K562 (cell line): ENCODE results near the gene LRRC59. TPM values are rescaled to one million over a fixed set of nuclear protein-coding genes. Genes with fewer than 3 reads are reported as not detected.

Experiments
- CBFB ChIP-seq: sonication (generic); formaldehyde crosslinking; IDR thresholded peaks from 2 replicates; pipeline ENCODE4 v1.4.0; 2020; ENCODE audit warnings: mild to moderate bottlenecking, missing genetic modification reagents
- DMBX1 ChIP-seq: fragments of 250-450 bp; sonication (Bioruptor Pico); IDR thresholded peaks from 2 replicates; pipeline ENCODE4 v1.8.0; 2022; ENCODE audit warnings: inconsistent platforms, mild to moderate bottlenecking, moderate library complexity, borderline replicate concordance
- DPF2 ChIP-seq: fragments of 450-650 bp; IDR thresholded peaks from 2 replicates; pipeline ENCODE4 v1.6.1; 2016
- FOSL1 ChIP-seq: fragments of 200-800 bp; sonication (Bioruptor generic); conservative IDR thresholded peaks from 2 replicates; pipeline ENCODE4 v1.6.1; 2016; ENCODE audit warnings: missing genetic modification characterization, missing compliant biosample characterization
- FOXO4 ChIP-seq: fragments of 450-650 bp; formaldehyde crosslinking; IDR thresholded peaks from 2 replicates; pipeline ENCODE4 v1.4.0; 2020; ENCODE audit warnings: mild to moderate bottlenecking, moderate library complexity
- GMEB1 ChIP-seq: fragments of 250-450 bp; sonication (Bioruptor Pico); IDR thresholded peaks from 2 replicates; pipeline ENCODE4 v1.4.0; 2020; ENCODE audit warnings: mild to moderate bottlenecking
- JUNB ChIP-seq: fragments of 450-650 bp; formaldehyde crosslinking; conservative IDR thresholded peaks from 2 replicates; pipeline ENCODE4 v1.4.0; 2020; ENCODE audit warnings: mild to moderate bottlenecking
- MYC ChIP-seq, 2 experiments: fragments of 250-450 bp in 1 of 2; sonication (Bioruptor Pico) in 1 of 2; IDR thresholded peaks; 2 replicates each; pipeline versions ENCODE4 v1.5.1 to v1.6.1; 2012 to 2021; ENCODE audit warnings: low read depth in 2 of 2, borderline replicate concordance in 1 of 2, improper control_type of control experiment in 1 of 2, low read length in 1 of 2, mild to moderate bottlenecking in 1 of 2, moderate library complexity in 1 of 2
- PCBP1 ChIP-seq: fragments of 200-400 bp; formaldehyde crosslinking; IDR thresholded peaks from 2 replicates; pipeline ENCODE4 v1.6.1; 2018; ENCODE audit warnings: mild to moderate bottlenecking, low read depth, low read length; ENCODE audit not compliant: poor library complexity, severe bottlenecking
- RBM25 ChIP-seq: fragments of 200-400 bp; formaldehyde crosslinking; IDR thresholded peaks from 2 replicates; pipeline ENCODE4 v1.6.1; 2018; ENCODE audit warnings: low read length, low read depth, moderate library complexity; ENCODE audit not compliant: severe bottlenecking
- RNF2 ChIP-seq: sonication (generic); IDR thresholded peaks from 2 replicates; pipeline ENCODE4 v1.6.1; 2016
- SETDB1 ChIP-seq: IDR thresholded peaks from one replicate; pipeline ENCODE4 v1.6.1; 2012; ENCODE audit warnings: low read length, control low read depth, inconsistent platforms
- SREBF1 ChIP-seq: fragments of 150-350 bp; IDR thresholded peaks from 2 replicates; pipeline ENCODE4 v1.6.1; 2014; ENCODE audit warnings: antibody characterized with exemption, low read depth, low read length, borderline replicate concordance
- TGIF2 ChIP-seq: sonication (generic); formaldehyde crosslinking; IDR thresholded peaks from 2 replicates; pipeline ENCODE4 v1.8.1; 2022; ENCODE audit warnings: mild to moderate bottlenecking, missing genetic modification reagents, moderate library complexity
- YBX1 ChIP-seq: fragments of 450-650 bp; IDR thresholded peaks from 2 replicates; pipeline ENCODE4 v1.7.1; 2016; ENCODE audit warnings: mild to moderate bottlenecking
- ZBTB7A ChIP-seq: IDR thresholded peaks from 2 replicates; pipeline ENCODE4 v1.6.1; 2011; ENCODE audit warnings: low read depth, mild to moderate bottlenecking, low read length, moderate library complexity, borderline replicate concordance; ENCODE audit not compliant: control insufficient read depth
- ZNF217 ChIP-seq: sonication (generic); formaldehyde crosslinking; IDR thresholded peaks from 2 replicates; pipeline ENCODE4 v1.8.0; 2022; ENCODE audit warnings: mild to moderate bottlenecking, missing genetic modification reagents
- ZNF41 ChIP-seq: fragments of 250-450 bp; sonication (Bioruptor Pico); conservative IDR thresholded peaks from 2 replicates; pipeline ENCODE4 v1.4.0; 2020; ENCODE audit warnings: mild to moderate bottlenecking
- ZNF511 ChIP-seq: sonication (generic); formaldehyde crosslinking; IDR thresholded peaks from 2 replicates; pipeline ENCODE4 v1.8.0; 2022; ENCODE audit warnings: mild to moderate bottlenecking, missing genetic modification reagents
- polyA plus RNA-seq, 8 experiments: library from polyadenylated mRNA; depleted of rRNA in 4 of 8; stranded (reverse) in 5 of 8; unstranded in 3 of 8; fragments of >200 nt; fragmentation: Nextera tagmentation in 2 of 8; fragmentation: Illumina TruSeq in 1 of 8; extraction: Ambion mirVana in 2 of 8; extraction: Trizol in 1 of 8; gene quantifications; 2 replicates each; pipeline versions ENCODE4 v1.2.1 to v1.2.3, GENCODE V29; 2011 to 2014; ENCODE audit warnings: inconsistent platforms in 1 of 8, missing spikeins in 1 of 8
- total RNA-seq, 7 experiments: library from RNA; depleted of rRNA in 6 of 7; stranded (reverse); fragments of >200 nt in 6 of 7; fragmentation: Illumina TruSeq in 2 of 7; extraction: Trizol in 2 of 7; gene quantifications; 2 replicates each; pipeline versions ENCODE4 v1.2.1 to v1.2.3, GENCODE V29; 2011 to 2021; ENCODE audit warnings: low replicate concordance in 1 of 7
- TF ChIP-seq, protein P1 (sequence below): fragments of 450-650 bp; IDR thresholded peaks from 2 replicates; pipeline ENCODE4 v1.6.1; 2016; ENCODE audit warnings: missing biosample characterization, missing genetic modification characterization
- TF ChIP-seq, protein P2 (sequence below): fragments of 200-400 bp; formaldehyde crosslinking; IDR thresholded peaks from 2 replicates; pipeline ENCODE4 v1.6.1; 2017; ENCODE audit warnings: mild to moderate bottlenecking, low read depth, low read length, moderate library complexity

The LRRC59 gene
- total and polyA plus RNA-seq, 9 of the 15 experiments (the other 6 are each of a cell fraction or from before 2014, with no cell fraction given): 27.8 to 244 (median 154) TPM

DNA sequence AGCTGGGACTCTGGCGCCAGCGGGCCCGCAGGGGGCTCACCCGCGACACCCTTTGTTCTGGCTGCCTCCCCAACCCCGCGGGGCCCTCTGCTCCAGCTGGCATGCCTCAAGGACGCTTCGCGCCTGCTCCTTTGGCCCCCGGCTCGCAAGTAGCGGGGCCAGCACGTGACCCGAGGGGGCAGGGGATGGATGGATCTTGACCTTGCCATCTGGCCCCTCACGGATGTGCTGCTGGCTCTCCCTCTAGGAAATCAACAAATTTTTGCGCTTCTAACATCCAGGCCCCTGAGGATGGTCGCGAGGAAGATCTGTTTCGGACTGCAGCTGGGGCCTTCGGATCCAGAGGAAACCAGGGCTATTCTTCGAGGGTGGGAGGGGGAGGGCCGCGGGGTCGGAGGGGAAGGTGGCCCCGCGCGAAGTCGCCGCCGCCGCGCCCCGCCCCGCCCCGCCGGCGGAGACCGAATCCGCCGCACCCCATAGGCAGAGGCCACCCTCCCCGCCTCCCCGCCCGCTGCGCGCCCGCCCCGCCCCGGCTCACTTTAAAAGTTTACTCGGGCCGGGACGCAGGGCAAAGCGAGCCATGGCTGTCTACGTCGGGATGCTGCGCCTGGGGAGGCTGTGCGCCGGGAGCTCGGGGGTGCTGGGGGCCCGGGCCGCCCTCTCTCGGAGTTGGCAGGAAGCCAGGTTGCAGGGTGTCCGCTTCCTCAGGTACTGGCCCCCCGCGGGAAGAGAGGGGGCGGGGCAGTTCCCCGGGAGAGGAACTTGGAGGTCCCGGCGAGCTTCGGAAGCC, 28.6 kb upstream of the LRRC59 start, which contains the start of gene ACSF2 (continued):
- no peak for TF ChIP-seq FOXO4 (CRISPR knock-in tag)
- no peak for TF ChIP-seq ZNF511
- no peak for TF ChIP-seq GMEB1 (CRISPR knock-in tag)
- no peak for TF ChIP-seq DPF2
- TF ChIP-seq, protein P1, sequence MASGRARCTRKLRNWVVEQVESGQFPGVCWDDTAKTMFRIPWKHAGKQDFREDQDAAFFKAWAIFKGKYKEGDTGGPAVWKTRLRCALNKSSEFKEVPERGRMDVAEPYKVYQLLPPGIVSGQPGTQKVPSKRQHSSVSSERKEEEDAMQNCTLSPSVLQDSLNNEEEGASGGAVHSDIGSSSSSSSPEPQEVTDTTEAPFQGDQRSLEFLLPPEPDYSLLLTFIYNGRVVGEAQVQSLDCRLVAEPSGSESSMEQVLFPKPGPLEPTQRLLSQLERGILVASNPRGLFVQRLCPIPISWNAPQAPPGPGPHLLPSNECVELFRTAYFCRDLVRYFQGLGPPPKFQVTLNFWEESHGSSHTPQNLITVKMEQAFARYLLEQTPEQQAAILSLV (tag): no peak
- no peak for TF ChIP-seq YBX1
- TF ChIP-seq CBFB (CRISPR knock-in tag): no peak
- no peak for TF ChIP-seq ZNF217 (CRISPR knock-in tag)
- no peak for TF ChIP-seq TGIF2
- no peak for TF ChIP-seq RBM25
- TF ChIP-seq ZBTB7A: 0 out of 2 replicates have a peak, but pooled peaks have one; percentile 2
- TF ChIP-seq MYC (IDR thresholded peaks at IDR 0.05; ENCODE audit: low read depth, low read length): no peak
- TF ChIP-seq MYC (CRISPR knock-in tag; IDR thresholded peaks at IDR 0.05; ENCODE audit: borderline replicate concordance, low read depth): no peak
- 0 out of 2 replicates have a peak, but pooled peaks have one; percentile 4 for TF ChIP-seq FOSL1 (tag)
- no peak for TF ChIP-seq SREBF1
- TF ChIP-seq RNF2: no peak
- TF ChIP-seq ZNF41 (CRISPR knock-in tag): no peak
- TF ChIP-seq, protein P2, sequence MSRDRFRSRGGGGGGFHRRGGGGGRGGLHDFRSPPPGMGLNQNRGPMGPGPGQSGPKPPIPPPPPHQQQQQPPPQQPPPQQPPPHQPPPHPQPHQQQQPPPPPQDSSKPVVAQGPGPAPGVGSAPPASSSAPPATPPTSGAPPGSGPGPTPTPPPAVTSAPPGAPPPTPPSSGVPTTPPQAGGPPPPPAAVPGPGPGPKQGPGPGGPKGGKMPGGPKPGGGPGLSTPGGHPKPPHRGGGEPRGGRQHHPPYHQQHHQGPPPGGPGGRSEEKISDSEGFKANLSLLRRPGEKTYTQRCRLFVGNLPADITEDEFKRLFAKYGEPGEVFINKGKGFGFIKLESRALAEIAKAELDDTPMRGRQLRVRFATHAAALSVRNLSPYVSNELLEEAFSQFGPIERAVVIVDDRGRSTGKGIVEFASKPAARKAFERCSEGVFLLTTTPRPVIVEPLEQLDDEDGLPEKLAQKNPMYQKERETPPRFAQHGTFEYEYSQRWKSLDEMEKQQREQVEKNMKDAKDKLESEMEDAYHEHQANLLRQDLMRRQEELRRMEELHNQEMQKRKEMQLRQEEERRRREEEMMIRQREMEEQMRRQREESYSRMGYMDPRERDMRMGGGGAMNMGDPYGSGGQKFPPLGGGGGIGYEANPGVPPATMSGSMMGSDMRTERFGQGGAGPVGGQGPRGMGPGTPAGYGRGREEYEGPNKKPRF: no peak
- 0 out of 2 replicates have a peak, but pooled peaks have one; percentile 22 for TF ChIP-seq DMBX1 (CRISPR knock-in tag)
- no peak for TF ChIP-seq JUNB (CRISPR knock-in tag)
- TF ChIP-seq SETDB1: no peak
- TF ChIP-seq PCBP1: no peak
